HepG2 (cell line): ENCODE measurements around the gene NSD1. TPM values are rescaled to one million over a fixed set of nuclear protein-coding genes. Genes with fewer than 3 reads are reported as not detected.

Source experiments
- ARID5B ChIP-seq: IDR thresholded peaks from 2 replicates; pipeline ENCODE4 v1.4.0; 2020; ENCODE audit warnings: mild to moderate bottlenecking, missing genetic modification reagents
- HOMEZ ChIP-seq: IDR thresholded peaks from 2 replicates; pipeline ENCODE4 v1.6.1; 2016; ENCODE audit warnings: low read depth
- MAFK ChIP-seq, 2 experiments: IDR thresholded peaks in 1 of 2; conservative IDR thresholded peaks in 1 of 2; 2 replicates each; pipeline ENCODE4 v1.6.1; 2011; ENCODE audit warnings: improper control_type of control experiment in 2 of 2, low read length in 2 of 2
- MIER2 ChIP-seq: IDR thresholded peaks from 2 replicates; pipeline ENCODE4 v1.6.1; 2016; ENCODE audit warnings: missing biosample characterization, missing genetic modification reagents
- MIER3 ChIP-seq: IDR thresholded peaks from 2 replicates; pipeline ENCODE4 v1.6.1; 2016; ENCODE audit warnings: missing compliant biosample characterization, borderline replicate concordance
- NFAT5 ChIP-seq: sonication (generic); formaldehyde crosslinking; IDR thresholded peaks from 2 replicates; pipeline ENCODE4 v1.4.0; 2020; ENCODE audit warnings: missing genetic modification reagents
- NR2F1 ChIP-seq, 2 experiments: fragments of 450-650 bp in 1 of 2; formaldehyde crosslinking in 1 of 2; IDR thresholded peaks; 2 replicates each; pipeline versions ENCODE4 v1.5.0 to v1.6.1; 2016 to 2020; ENCODE audit warnings: mild to moderate bottlenecking in 1 of 2, missing compliant biosample characterization in 1 of 2, missing genetic modification reagents in 1 of 2, moderate library complexity in 1 of 2
- RAD51 ChIP-seq: fragments of 450-650 bp; IDR thresholded peaks from 2 replicates; pipeline ENCODE4 v1.6.1; 2016; ENCODE audit warnings: borderline replicate concordance
- SATB2 ChIP-seq: sonication (generic); formaldehyde crosslinking; IDR thresholded peaks from 2 replicates; pipeline ENCODE4 v1.5.0; 2020; ENCODE audit warnings: missing genetic modification reagents
- SMAD1 ChIP-seq: sonication (generic); formaldehyde crosslinking; IDR thresholded peaks from 2 replicates; pipeline ENCODE4 v1.4.0; 2020; ENCODE audit warnings: missing genetic modification reagents, low read depth, mild to moderate bottlenecking, borderline replicate concordance
- TARDBP ChIP-seq: sonication (generic); formaldehyde crosslinking; IDR thresholded peaks from 2 replicates; pipeline ENCODE4 v1.8.0; 2022; ENCODE audit warnings: mild to moderate bottlenecking, missing genetic modification reagents
- THAP7 ChIP-seq: sonication (generic); formaldehyde crosslinking; IDR thresholded peaks from 2 replicates; pipeline ENCODE4 v1.8.1; 2023; ENCODE audit warnings: mild to moderate bottlenecking, missing genetic modification reagents
- ZC3H4 ChIP-seq: sonication (generic); formaldehyde crosslinking; IDR thresholded peaks from 2 replicates; pipeline ENCODE4 v1.4.0; 2020; ENCODE audit warnings: missing genetic modification reagents, borderline replicate concordance
- ZNF34 ChIP-seq: sonication (generic); formaldehyde crosslinking; IDR thresholded peaks from 2 replicates; pipeline ENCODE4 v1.4.0; 2020; ENCODE audit warnings: mild to moderate bottlenecking, missing genetic modification reagents, borderline replicate concordance
- ZNF577 ChIP-seq: sonication (generic); formaldehyde crosslinking; IDR thresholded peaks from 2 replicates; pipeline ENCODE4 v1.4.0; 2020; ENCODE audit warnings: mild to moderate bottlenecking, low read depth, missing genetic modification reagents, borderline replicate concordance
- ZSCAN21 ChIP-seq: sonication (generic); formaldehyde crosslinking; IDR thresholded peaks from 2 replicates; pipeline ENCODE4 v1.8.0; 2022; ENCODE audit warnings: mild to moderate bottlenecking, missing genetic modification reagents, moderate library complexity, borderline replicate concordance
- polyA plus RNA-seq, 8 experiments: library from polyadenylated mRNA; depleted of rRNA in 3 of 8; stranded (reverse) in 7 of 8; unstranded in 1 of 8; fragments of >200 nt; fragmentation: Illumina TruSeq in 4 of 8; extraction: Trizol in 4 of 8; gene quantifications; 2 replicates each; pipeline versions ENCODE4 v1.2.1 to v1.2.3, GENCODE V29; 2011 to 2016; ENCODE audit warnings: low read depth in 4 of 8, missing spikeins in 1 of 8, mixed read lengths in 1 of 8; ENCODE audit not compliant: insufficient read depth in 1 of 8
- total RNA-seq, 5 experiments: library from RNA; depleted of rRNA; stranded (reverse); fragments of >200 nt; fragmentation: Illumina TruSeq; extraction: Trizol; gene quantifications; 2 replicates each; pipeline ENCODE4 v1.2.3, GENCODE V29; 2016; ENCODE audit warnings: low read depth in 1 of 5

The NSD1 gene
- total and polyA plus RNA-seq, 2 of the 13 experiments (the other 11 are each of a cell fraction or from before 2014, with no cell fraction given): 0.01 to 0.09 TPM

GRCh38 chr5:177094224-177095087 lies 39.1 kb upstream of the NSD1 start (continued):
- TF ChIP-seq SMAD1 (0 out of 2 replicates have a peak, but pooled peaks have one; percentile 30), ZSCAN21 (CRISPR knock-in tag) (0 out of 2 replicates have a peak, but pooled peaks have one; percentile 62), HOMEZ (CRISPR knock-in tag) (0 out of 2 replicates have a peak, but pooled peaks have one; percentile 52), SATB2 (no peak), NR2F1 (CRISPR knock-in tag; IDR thresholded peaks at IDR 0.05) (peak; percentile 77 to 88), NFAT5 (no peak), TARDBP (CRISPR knock-in tag) (peak; percentile 87), MAFK (conservative IDR thresholded peaks at IDR 0.05 in 1 of 2, IDR thresholded peaks at IDR 0.05 in 1 of 2; ENCODE audit: low read length in 2 of 2) (peak; percentile 31 to 48; a peak in 2 of 4 replicates), MIER3 (CRISPR knock-in tag) (peak; percentile 56; the same call in 1 of the 2 replicates), ARID5B (CRISPR knock-in tag) (peak; percentile 76), THAP7 (CRISPR knock-in tag) (no peak), MIER2 (CRISPR knock-in tag) (0 out of 2 replicates have a peak, but pooled peaks have one; percentile 35), ZC3H4 (CRISPR knock-in tag) (no peak), ZNF577 (CRISPR knock-in tag) (no peak), RAD51 (no peak), ZNF34 (CRISPR knock-in tag) (peak; percentile 56; the same call in 1 of the 2 replicates)
